GM12873 (cell line): ENCODE data around the gene STK25.

Experiments
- TF ChIP-seq, protein P1 (sequence below): IDR thresholded peaks from 2 replicates; pipeline ENCODE4 v1.5.1; 2012; ENCODE audit warnings: low read depth, mild to moderate bottlenecking, moderate library complexity, low read length, control low read depth; ENCODE audit not compliant: insufficient read depth; ENCODE audit errors: missing control alignments

STK25 gene

DNA sequence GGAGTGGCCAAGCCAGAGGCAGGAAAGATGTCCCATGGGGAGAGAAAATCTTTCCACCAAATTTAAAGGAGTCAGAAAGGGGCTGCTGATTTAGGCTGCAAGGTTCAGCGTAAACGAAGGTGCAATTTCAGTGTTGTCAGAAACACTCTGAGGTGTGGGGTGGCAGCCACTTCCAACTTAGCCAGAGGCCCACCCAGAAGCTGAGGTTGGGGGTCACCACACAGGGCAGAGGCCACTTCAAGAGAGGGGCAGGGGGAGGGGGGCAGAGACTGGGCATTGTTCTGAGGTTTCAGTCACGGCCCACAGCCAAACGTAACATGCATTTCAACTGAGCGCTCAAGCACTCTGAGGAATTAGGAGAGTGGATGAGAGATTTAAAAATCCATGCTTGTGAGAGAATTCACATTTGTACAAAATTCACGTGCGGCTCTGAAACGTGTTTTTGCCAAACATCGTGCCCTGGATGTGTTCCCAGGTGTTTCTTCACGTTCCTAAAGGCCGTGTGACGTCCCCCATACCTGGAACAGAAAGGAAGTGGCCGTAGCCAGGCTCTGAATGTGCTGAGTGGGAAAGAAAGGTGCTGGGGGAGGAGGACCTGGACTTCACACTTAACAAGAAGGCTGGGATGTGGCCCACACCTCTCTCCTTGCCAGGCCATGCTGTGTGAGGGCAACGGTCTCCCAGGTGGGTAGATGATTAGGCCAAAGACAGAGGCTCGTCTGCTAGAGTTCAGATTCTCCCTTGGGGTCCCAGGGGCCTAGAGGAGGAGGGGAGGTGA is 30.6 kb upstream of the STK25 start:
- TF ChIP-seq, protein P1, sequence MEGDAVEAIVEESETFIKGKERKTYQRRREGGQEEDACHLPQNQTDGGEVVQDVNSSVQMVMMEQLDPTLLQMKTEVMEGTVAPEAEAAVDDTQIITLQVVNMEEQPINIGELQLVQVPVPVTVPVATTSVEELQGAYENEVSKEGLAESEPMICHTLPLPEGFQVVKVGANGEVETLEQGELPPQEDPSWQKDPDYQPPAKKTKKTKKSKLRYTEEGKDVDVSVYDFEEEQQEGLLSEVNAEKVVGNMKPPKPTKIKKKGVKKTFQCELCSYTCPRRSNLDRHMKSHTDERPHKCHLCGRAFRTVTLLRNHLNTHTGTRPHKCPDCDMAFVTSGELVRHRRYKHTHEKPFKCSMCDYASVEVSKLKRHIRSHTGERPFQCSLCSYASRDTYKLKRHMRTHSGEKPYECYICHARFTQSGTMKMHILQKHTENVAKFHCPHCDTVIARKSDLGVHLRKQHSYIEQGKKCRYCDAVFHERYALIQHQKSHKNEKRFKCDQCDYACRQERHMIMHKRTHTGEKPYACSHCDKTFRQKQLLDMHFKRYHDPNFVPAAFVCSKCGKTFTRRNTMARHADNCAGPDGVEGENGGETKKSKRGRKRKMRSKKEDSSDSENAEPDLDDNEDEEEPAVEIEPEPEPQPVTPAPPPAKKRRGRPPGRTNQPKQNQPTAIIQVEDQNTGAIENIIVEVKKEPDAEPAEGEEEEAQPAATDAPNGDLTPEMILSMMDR: no peak

DNA sequence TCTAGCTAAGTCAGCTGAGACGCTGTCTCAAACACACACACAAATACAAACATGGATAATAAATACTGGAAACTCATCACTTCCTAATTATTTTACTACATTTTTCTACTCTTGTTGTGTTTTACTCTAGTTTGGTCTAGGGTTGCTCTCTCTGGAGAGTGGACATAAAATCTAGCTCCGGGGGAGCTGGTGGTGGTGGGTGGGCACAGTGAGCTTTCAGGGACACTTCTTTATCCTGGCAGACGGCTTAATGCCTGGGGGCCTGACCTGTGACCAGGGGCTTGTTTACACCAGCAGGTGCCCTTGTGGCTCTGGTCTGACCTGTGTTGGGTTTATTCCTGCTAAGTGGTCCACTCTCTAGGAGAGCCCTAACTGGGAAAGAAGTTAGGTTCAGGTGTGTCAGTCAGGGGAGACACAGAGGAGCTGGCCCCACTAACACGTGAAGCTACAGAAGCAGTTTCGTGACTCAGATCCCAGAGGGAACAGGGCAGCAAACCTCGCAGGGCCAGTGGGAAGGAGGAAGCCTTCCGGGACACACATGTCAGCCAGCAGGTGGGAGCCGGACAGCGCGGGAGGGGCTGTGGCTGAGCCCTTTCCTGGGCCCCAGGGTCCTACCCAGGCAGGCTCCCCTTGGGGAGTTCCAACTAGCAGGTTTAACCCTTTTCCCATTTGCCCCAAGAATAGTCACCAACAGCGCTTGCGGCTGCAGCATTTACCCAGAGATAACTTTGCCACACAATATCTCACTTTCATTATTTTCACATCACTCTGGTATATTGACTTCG is 27.7 kb upstream of the STK25 start:
- TF ChIP-seq, protein P1: no peak

DNA sequence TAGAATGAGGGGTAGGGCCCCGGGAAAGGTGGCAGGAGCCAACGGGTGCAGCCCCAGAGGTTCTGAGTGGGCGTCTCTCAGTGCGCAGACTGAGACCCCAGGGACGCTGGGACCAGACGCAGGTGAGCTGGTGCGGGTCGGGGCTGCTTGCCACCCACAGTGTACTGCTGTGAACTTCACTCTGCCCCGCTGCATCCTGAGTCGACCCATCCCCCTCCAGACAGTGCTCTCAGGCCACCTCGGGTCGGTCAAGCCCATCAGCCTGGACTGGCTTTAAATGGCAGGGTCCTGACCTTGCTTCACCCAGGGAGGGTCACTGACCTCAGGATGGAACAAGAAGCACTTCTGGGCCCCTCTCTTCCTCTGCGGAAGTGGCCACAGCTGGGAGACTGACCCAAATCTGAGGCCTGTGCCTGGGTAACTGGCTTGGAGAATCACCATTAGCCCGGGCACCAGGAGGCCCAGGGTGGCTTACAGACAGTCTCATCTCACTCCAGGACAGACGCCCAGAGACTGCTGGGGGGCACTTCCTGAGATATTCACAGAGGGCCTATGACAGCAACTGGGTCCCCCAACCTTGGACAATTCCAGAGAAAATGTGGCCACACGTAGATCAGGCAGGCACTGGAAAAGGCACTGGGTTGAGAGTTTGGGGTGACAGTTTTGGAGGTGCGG is 26.5 kb upstream of the STK25 start:
- TF ChIP-seq, protein P1: no peak

DNA sequence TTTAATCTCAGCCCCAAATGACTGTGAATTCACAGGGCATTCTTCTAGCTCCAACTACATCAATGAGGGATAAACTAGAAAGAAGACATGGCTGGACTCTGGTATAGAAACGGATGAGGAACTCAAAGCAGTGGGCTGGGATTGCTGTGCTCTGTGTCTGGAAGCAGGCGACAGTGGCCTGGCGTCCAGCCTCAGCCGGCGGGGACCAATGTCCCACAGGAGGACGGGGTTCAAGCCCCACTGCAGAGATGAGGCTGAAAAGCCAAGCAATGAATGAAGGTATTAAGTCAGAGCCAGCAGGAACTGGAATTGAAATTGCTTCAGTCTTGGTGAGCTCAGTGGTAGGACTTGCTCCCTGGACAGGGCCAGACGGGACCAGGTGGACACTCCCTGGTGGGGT is 25.9 kb upstream of the STK25 start:
- TF ChIP-seq, protein P1: no peak

DNA sequence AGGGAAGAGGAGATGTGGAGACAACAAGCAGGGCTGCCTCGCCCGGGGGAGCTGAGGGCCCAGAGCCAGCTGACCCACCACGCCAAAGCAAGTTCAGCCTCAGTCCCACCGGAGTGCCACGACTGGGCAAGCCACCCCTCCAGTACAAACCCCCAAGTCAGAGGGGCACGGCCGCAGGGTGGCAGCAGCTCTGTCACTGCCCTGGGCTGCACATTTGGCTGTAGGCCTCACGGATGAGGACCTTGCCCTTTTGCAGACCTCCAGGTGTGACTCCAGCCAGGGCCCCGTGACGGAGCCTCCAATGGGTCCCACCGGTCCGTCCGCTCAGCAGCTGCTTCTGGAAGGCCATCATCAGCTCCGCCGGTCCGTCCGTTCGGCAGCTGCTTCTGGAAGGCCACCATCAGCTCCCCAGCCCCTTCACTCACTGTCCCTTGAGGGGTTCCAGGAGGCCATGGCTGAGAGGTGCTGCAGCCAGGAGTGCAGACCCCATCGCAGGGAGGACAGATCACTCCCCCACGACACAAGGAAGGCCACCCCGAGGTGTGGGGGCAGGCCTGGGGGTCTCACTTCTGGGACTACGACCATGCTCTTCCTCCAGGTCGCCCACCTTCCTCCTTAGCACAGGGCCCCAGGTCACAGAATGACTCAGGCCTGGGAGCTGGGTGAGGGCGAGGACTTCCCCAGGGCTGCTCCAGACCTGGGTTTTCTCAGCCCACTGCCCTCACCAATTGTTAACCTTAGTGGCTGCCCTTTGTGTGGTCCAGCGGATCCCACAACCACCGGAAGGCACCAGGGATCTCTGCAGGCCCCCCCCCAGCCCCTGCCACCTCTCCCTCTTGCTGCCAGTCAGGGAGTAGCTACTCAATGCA is 24.6 kb upstream of the STK25 start:
- TF ChIP-seq, protein P1: no peak

DNA sequence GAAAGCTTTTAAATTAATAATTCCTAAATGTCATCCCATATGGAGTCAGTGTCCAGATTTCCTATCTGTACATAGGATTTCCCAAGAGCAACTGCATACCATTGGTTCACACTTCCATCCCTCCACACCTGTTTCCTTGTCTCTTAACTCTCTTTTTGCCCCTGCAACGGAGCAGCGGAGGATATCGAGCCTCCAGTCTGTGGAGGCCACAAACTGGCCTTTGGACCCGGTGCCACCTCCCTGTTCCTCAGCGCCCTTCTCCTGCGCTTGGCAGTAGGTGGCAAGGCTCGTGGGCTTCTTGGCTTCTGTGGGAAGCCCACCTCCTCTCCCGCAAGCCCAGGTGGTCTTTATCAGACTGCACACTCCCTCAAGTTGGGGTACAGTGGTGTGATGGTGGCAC is 23.8 kb upstream of the STK25 start:
- TF ChIP-seq, protein P1: no peak
